Mucosa of stomach (tissue), 1 donor: ENCODE data around the gene PEX26.
"Not testable (repeated sequence)": the region's sequence is repeated elsewhere in the genome, so short reads cannot be mapped to it uniquely, and the experiment has no call there.

Experiments
- H3K27me3 ChIP-seq: one replicate; pipeline ENCODE4 v1.7.0; 2013; ENCODE audit warnings: mild to moderate bottlenecking, low read length; ENCODE audit not compliant: control insufficient read depth, insufficient read depth
- H3K36me3 ChIP-seq: one replicate; pipeline ENCODE4 v1.7.0; 2013; ENCODE audit warnings: low read length; ENCODE audit not compliant: control insufficient read depth, insufficient read depth
- H3K4me1 ChIP-seq: one replicate; pipeline ENCODE4 v1.7.0; 2013; ENCODE audit warnings: mild to moderate bottlenecking, low read length; ENCODE audit not compliant: control insufficient read depth, insufficient read depth
- H3K4me3 ChIP-seq: one replicate; pipeline ENCODE4 v1.7.0; 2013; ENCODE audit warnings: low read length
- H3K9ac ChIP-seq: one replicate; pipeline ENCODE4 v1.7.0; 2013; ENCODE audit warnings: mild to moderate bottlenecking, low read length, moderate library complexity
- H3K9me3 ChIP-seq: one replicate; pipeline ENCODE4 v1.7.0; 2013; ENCODE audit warnings: mild to moderate bottlenecking, low read length, moderate library complexity; ENCODE audit not compliant: control insufficient read depth
- donor health status: Pancreatic carcinoma.

PEX26 gene

DNA sequence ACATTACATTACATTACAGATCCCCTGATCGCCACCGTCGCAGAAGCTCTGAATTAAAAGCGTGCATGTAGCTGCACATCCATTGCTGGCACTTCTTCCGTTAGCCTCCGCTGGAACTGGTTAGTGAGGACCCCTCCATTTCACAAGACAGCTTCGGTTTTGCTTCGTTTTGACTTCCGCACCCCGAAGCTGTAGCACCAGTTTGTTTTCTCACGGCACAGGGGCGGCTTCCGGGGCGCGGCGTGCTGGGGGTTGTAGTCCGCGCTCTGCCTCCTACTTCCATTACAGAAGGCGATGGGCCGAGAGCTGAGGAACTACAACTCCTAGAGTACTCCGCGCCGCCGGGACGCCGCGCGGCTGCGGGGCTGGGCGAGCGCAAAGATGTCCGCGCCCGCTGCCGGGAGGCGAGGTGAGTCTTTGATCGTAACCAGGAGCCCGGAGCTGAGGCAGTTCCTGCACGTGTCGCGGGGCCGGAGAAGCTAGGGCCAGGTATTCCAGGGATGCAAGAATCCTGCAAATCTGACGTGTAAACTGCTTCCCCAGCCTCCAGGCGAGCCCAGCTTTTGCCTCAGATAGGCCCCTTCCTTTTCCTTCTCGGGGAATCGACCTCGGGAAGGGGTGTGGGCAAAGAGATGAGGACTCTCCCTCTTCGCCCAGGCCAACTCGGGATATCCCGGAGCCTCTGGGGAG lies at the start of gene PEX26:
Gene PEX26, plus strand, starts transcription at position 352 of the 690 bp plus-strand sequence. CDS start 387 bp downstream, outside the sequence.
- Histone ChIP-seq H3K4me3 (peak within 1 kb of the TSS; percentile 99), H3K4me1 (no peaks in the 10 kb centered on the region), H3K9me3 (no peaks in the 10 kb centered on the region), H3K9ac (peak within 1 kb of the TSS; percentile 95), H3K36me3 (no peaks in the 10 kb centered on the region), H3K27me3 (no peaks in the 10 kb centered on the region)

GRCh38 chr22:18028817-18029527 lies 48.8 kb upstream of the PEX26 start:
- H3K9ac ChIP-seq, result no peak overlapping the region
- H3K4me1 ChIP-seq, result peaks cover 5% of the 10 kb centered on the region
- no peak overlapping the region for H3K4me3 ChIP-seq
- H3K9me3 ChIP-seq, result no peaks in the 10 kb centered on the region
- H3K36me3 ChIP-seq, result no peaks in the 10 kb centered on the region
- H3K27me3 ChIP-seq, result peaks cover 12% of the 10 kb centered on the region

DNA sequence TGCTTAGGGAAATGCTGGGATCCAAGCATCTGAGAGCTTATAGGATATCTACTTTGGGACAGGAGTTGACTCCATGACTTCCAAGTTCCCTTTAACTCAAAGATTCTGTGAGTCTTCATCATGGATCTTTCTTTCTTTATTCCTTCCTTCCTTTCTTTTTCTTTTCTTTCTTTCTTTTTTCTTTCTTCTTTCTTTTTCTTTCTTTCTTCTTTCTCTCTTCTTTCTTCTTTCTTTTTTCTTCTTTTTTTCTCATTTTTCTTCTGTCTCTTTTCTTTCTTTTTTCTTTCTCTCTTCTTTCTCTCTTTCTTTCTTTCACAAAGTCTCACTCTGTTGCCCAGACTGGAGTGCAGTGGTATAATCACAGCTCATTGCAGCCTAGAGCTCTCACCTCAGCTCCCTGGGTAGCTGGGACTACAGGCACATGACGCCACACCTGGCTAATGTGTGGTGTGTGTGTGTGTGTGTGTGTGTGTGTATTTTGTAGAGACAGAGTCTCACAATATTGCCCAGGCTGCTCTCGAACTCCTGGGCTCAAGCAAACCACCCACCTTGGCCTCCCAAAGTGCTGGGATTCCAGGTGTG lies 48.0 kb upstream of the PEX26 start:
- no peak overlapping the region for H3K9ac ChIP-seq
- no peaks in the 10 kb centered on the region for H3K9me3 ChIP-seq
- H3K4me3 ChIP-seq, result no peak overlapping the region
- peaks cover 1% of the 10 kb centered on the region for H3K4me1 ChIP-seq
- H3K36me3 ChIP-seq, result no peaks in the 10 kb centered on the region
- H3K27me3 ChIP-seq, result peaks cover 10% of the 10 kb centered on the region

DNA sequence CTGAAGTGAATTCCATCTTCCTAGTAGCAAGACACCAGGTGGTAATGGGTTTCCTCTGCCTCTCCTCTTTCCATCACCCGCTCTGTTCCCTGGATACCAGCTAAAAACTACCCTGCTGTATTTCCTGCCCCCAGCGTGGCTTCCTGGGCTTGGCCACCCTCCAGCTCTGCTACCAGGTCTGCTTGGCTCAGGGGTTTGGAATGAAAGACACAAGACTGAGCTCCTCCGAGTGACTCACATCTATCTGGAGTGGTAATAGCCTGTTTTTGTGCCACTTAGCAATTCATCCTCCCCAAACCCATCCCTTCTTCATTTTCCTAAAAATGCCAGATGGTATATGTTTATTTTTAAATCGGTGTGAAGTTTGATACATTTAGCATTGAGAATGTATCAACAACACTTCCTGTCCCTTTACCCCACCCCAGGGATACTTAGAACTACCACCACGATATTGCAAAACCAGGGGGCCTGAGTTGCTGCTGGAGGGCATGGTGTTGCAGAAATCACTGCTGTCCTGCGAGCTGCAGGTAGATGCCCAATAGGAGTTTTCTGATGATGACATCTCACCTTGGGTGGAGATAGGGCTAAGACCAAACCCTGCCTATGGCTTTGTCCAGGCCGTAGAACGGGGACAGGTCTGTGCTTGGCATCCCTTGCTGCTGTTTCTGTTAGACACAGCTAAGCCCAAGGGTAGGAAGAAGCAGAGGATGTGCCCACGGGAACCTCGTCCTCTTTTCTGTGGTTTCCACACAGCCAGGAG lies 45.9 kb upstream of the PEX26 start:
- no peaks in the 10 kb centered on the region for H3K4me1 ChIP-seq
- no peak overlapping the region for H3K4me3 ChIP-seq
- H3K36me3 ChIP-seq, result no peaks in the 10 kb centered on the region
- no peak overlapping the region for H3K9ac ChIP-seq
- H3K27me3 ChIP-seq, result peaks cover 4% of the 10 kb centered on the region
- no peaks in the 10 kb centered on the region for H3K9me3 ChIP-seq

DNA sequence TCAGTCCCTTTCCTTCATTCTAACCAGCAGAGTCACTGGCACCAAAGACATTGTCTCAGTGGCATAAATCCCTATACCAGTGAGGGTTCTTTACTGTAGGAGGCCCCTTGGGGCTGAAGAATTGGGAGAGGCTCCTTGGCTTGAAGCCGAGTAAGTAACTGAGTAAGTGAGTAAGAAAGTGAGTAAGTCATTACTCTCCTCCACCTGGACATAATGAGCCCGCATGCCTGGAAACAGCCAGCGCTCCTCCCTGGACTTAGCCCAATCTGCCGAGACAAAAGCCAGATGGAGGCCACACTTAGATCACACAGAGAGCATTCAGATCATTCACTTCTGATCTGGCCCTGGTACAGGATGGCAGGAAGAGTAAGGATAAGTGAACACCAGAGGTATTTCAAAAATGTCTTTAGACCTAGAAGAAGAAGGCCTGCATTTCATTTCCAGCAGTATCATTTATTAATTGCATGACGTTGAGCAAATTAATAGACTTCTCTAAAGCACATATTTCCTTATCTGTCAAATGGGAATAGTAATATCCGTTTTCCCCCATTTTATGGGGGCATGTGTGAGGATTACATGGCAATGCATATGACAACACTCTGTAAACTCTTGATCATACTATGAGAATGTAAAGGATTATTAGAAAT lies 45.2 kb upstream of the PEX26 start:
- Histone ChIP-seq H3K9me3 (no peaks in the 10 kb centered on the region), H3K9ac (no peak overlapping the region), H3K4me1 (no peaks in the 10 kb centered on the region), H3K4me3 (no peak overlapping the region), H3K36me3 (no peaks in the 10 kb centered on the region), H3K27me3 (peaks cover 6% of the 10 kb centered on the region)

DNA sequence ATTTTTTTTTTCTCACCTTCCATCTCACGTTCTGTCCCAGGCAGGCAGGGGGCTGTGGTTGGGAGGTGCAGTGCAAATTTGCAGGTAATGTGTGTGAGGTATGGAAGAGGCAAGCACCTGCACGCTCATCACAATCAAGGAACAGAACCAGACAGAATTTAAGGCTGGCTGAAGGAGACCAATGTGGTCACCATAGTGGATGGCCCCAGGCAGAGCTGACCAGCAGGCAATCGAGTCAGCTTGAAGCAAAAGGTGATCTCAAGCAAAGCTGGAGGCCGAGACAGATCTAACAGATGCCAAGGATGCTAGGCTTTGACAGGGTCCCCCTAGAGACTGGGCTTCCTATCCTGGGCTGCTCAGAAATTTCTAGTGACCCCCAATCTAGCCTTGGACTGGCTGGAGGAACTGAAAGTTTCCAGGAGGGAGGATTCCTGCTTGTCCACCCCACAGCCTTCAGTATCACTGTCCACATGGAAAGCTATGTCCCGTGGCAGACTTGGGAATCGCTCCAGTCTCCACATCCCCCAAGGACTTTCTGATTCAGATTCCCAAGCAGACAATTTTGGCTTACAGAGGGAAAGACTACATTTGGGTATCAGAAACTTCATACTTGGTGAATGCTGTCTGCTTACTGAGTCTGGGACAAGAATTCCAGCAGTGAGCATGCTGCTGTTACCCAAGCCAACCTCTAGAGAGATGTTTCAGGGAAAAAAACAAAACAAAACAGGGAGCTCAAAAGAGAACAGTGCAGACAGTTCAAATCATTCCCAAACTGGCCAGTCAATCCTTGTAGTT lies 44.4 kb upstream of the PEX26 start:
- no peaks in the 10 kb centered on the region for H3K9me3 ChIP-seq

GRCh38 chr22:18034076-18034475 lies 43.7 kb upstream of the PEX26 start:
- Histone ChIP-seq H3K4me1 (no peaks in the 10 kb centered on the region), H3K9me3 (no peaks in the 10 kb centered on the region), H3K36me3 (no peaks in the 10 kb centered on the region), H3K27me3 (peaks cover 6% of the 10 kb centered on the region), H3K9ac (no peak overlapping the region), H3K4me3 (no peak overlapping the region)

More for the DNA sequence above, 44.4 kb upstream of the PEX26 start:
- H3K4me1 ChIP-seq, result no peaks in the 10 kb centered on the region
- no peak overlapping the region for H3K4me3 ChIP-seq
- no peak overlapping the region for H3K9ac ChIP-seq
- H3K36me3 ChIP-seq, result no peaks in the 10 kb centered on the region
- H3K27me3 ChIP-seq, result peaks cover 6% of the 10 kb centered on the region

GRCh38 chr22:18035751-18036150 lies 42.0 kb upstream of the PEX26 start:
- H3K27me3 ChIP-seq, result peaks cover 6% of the 10 kb centered on the region

GRCh38 chr22:18040898-18041297 lies 36.9 kb upstream of the PEX26 start:
- H3K4me1 ChIP-seq, H3K9ac ChIP-seq, H3K36me3 ChIP-seq, H3K4me3 ChIP-seq, H3K9me3 ChIP-seq, H3K27me3 ChIP-seq: not testable (repeated sequence)

More at GRCh38 chr22:18035751-18036150, 42.0 kb upstream of the PEX26 start:
- no peak overlapping the region for H3K4me3 ChIP-seq
- no peak overlapping the region for H3K9ac ChIP-seq
- H3K4me1 ChIP-seq, result no peaks in the 10 kb centered on the region
- no peaks in the 10 kb centered on the region for H3K9me3 ChIP-seq
- no peaks in the 10 kb centered on the region for H3K36me3 ChIP-seq

GRCh38 chr22:18042685-18043084 lies 35.1 kb upstream of the PEX26 start:
- no peaks in the 10 kb centered on the region for H3K36me3 ChIP-seq
- no peaks in the 10 kb centered on the region for H3K9me3 ChIP-seq
- no peak overlapping the region for H3K4me3 ChIP-seq
- no peaks in the 10 kb centered on the region for H3K27me3 ChIP-seq
- H3K4me1 ChIP-seq, result no peaks in the 10 kb centered on the region
- H3K9ac ChIP-seq, result no peak overlapping the region
